Esophagus squamous epithelium (tissue), 4 donors: ENCODE results near the gene DKK2.

Source experiments
- CTCF ChIP-seq, 6 experiments: fragments of 450-650 bp in 4 of 6; fragments of 200-600 bp in 2 of 6; sonication (generic) in 2 of 6; IDR thresholded peaks; one replicate each; pipeline ENCODE4 v1.5.1; 2016 to 2019; ENCODE audit warnings: antibody characterized with exemption in 6 of 6, mild to moderate bottlenecking in 4 of 6, moderate library complexity in 4 of 6
- POLR2A ChIP-seq, 4 donors: fragments of 450-650 bp; IDR thresholded peaks; one replicate each; pipeline ENCODE4 v1.6.1; 2017; ENCODE audit warnings: antibody characterized with exemption in 4 of 4, mild to moderate bottlenecking in 4 of 4, moderate library complexity in 3 of 4

- TF ChIP-seq POLR2A (IDR thresholded peaks at IDR 0.05) (no peak), CTCF (IDR thresholded peaks at IDR 0.05) (no peak)
These were observed 68.2 kb downstream of the DKK2 start for GRCh38 chr4:106967892-106968291.
